ENCODE results near the gene KIF20B. TPM values are rescaled to one million over a fixed set of nuclear protein-coding genes. Genes with fewer than 3 reads are reported as not detected.

The KIF20B gene
- total and polyA plus RNA-seq, 2 of the 8 experiments (the other 6 are each of a cell fraction or from before 2014, with no cell fraction given) = 4.5 to 72.0 TPM

GRCh38 chr10:89652806-89653370 lies 48.5 kb upstream of the KIF20B start:
- no peak overlapping the region for H2AK5ac ChIP-seq (ENCODE audit: low read depth, low read length)
- no peak overlapping the region for H3K9ac ChIP-seq (replicated peaks in 1 of 4; ENCODE audit: extremely low read depth in 1 of 4, low read depth in 3 of 4, low read length in 3 of 4)
- H2BK15ac ChIP-seq (ENCODE audit: low read length) = no peak overlapping the region
- H2BK12ac ChIP-seq (ENCODE audit: low read depth, low read length) = no peak overlapping the region
- no peak overlapping the region for H3K4me2 ChIP-seq (ENCODE audit: insufficient read depth in 1 of 2, low read depth in 2 of 2, low read length in 2 of 2)
- ChIA-PET CTCF (ENCODE audit: partially characterized antibody) (interaction anchor here (0.6 kb wide), 1 partner anchor 35 kb away, joined by 4 read pairs; no protein-coding TSS in a partner anchor), POLR2A (ENCODE audit: partially characterized antibody) (interaction anchor here (0.8 to 7.3 kb wide), 2 partner anchors 8 to 11 kb away, joined by 3 to 50 read pairs; partner anchors contain the start of gene PANK1)
- no peaks in the 10 kb centered on the region for H3K79me1 ChIP-seq (ENCODE audit: low read depth, low read length)
- no peak overlapping the region for H4K91ac ChIP-seq (replicated peaks; ENCODE audit: insufficient read length, low read length)
- H2AFZ ChIP-seq (ENCODE audit: low read length) = no peak overlapping the region
- H2BK5ac ChIP-seq (ENCODE audit: low read depth, low read length) = no peak overlapping the region
- DNase-seq (ENCODE audit: low read depth in 1 of 2, low spot score in 2 of 2) = no peak
- peaks cover 0 to 6% (median 2%) of the 10 kb centered on the region in 4 experiments; a peak in 2 of 8 replicates for H3K36me3 ChIP-seq (ENCODE audit: control insufficient read depth in 2 of 4, insufficient read depth in 4 of 4, low read length in 3 of 4)
- no peaks in the 10 kb centered on the region for H3K23me2 ChIP-seq (ENCODE audit: low read depth, low read length)
- H3K4me1 ChIP-seq (replicated peaks in 1 of 4; ENCODE audit: control insufficient read depth in 3 of 4, insufficient read depth in 4 of 4, low read length in 3 of 4) = no peaks in the 10 kb centered on the region; a peak in 3 of 7 replicates
- no peak overlapping the region for H2BK120ac ChIP-seq (replicated peaks; ENCODE audit: low read depth, low read length)
- H3K27me3 ChIP-seq (replicated peaks in 1 of 4; ENCODE audit: control insufficient read depth in 3 of 4, extremely low read depth in 1 of 4, insufficient read depth in 3 of 4, low read length in 3 of 4) = no peaks in the 10 kb centered on the region
- H3K14ac ChIP-seq (ENCODE audit: insufficient read length) = no peak overlapping the region
- no peaks in the 10 kb centered on the region for H4K20me1 ChIP-seq (replicated peaks in 1 of 2; ENCODE audit: control insufficient read depth in 1 of 2, insufficient read depth in 2 of 2, low read length in 2 of 2)
- no peak overlapping the region for H3K18ac ChIP-seq (ENCODE audit: extremely low read depth, low read length)
- no peak overlapping the region for H4K8ac ChIP-seq (ENCODE audit: extremely low read depth, insufficient read depth, low read length)
- no peak overlapping the region for H4K5ac ChIP-seq (ENCODE audit: insufficient read length, low read depth, low read length)
- H3K4me3 ChIP-seq (ENCODE audit: extremely low read depth in 1 of 4, insufficient read depth in 2 of 4, low read depth in 3 of 4, low read length in 4 of 4) = no peak overlapping the region
- FAIRE-seq = no peak
- H3K56ac ChIP-seq (replicated peaks; ENCODE audit: insufficient read length, low read depth, low read length) = no peak overlapping the region
- no peak overlapping the region for H3K4ac ChIP-seq (replicated peaks; ENCODE audit: insufficient read length, low read depth, low read length)
- WGBS, 2 experiments (ENCODE audit: extremely low coverage in 1 of 2, insufficient coverage in 1 of 2, insufficient read length in 1 of 2, insufficient replicate concordance in 2 of 2, low coverage in 1 of 2, low lambda C conversion rate in 2 of 2, missing lambda C conversion rate in 1 of 2) = 93% methylated on average over 3 of the region's 3 CpGs; no CpG with 5 or more reads in 1 of the 2 experiments
- H3K79me2 ChIP-seq (ENCODE audit: control insufficient read depth in 1 of 2, insufficient read depth in 2 of 2, low read length in 2 of 2) = no peaks in the 10 kb centered on the region
- H3K27ac ChIP-seq (ENCODE audit: low read depth, low read length) = no peak overlapping the region
- no peak overlapping the region for H3K23ac ChIP-seq (ENCODE audit: insufficient read length)
- no peak overlapping the region for H2BK20ac ChIP-seq (ENCODE audit: low read length)
- peaks cover 13 to 20% of the 10 kb centered on the region in 2 experiments; a peak in 1 of 4 replicates for H3K9me3 ChIP-seq (ENCODE audit: insufficient read depth in 2 of 2, low read depth in 1 of 2, low read length in 1 of 2)
- TF ChIP-seq BCL11A (IDR thresholded peaks at IDR 0.05; ENCODE audit: low read depth in 2 of 2, low read length in 2 of 2) = no peak
- TF ChIP-seq SRF (IDR thresholded peaks at IDR 0.05; ENCODE audit: low read depth, low read length) = no peak
- TF ChIP-seq, protein P1, sequence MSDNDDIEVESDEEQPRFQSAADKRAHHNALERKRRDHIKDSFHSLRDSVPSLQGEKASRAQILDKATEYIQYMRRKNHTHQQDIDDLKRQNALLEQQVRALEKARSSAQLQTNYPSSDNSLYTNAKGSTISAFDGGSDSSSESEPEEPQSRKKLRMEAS (IDR thresholded peaks at IDR 0.05) = no peak
- no peak for TF ChIP-seq HDAC6 (IDR thresholded peaks at IDR 0.05; ENCODE audit: low read depth, low read length)
- no peak for TF ChIP-seq POU5F1 (IDR thresholded peaks at IDR 0.05; ENCODE audit: low read depth, low read length)
- TF ChIP-seq CHD2 (IDR thresholded peaks at IDR 0.05; ENCODE audit: low read length) = no peak
- no peak for TF ChIP-seq JUN (IDR thresholded peaks at IDR 0.05; ENCODE audit: low read depth, low read length)
- TF ChIP-seq POLR2AphosphoS5 (IDR thresholded peaks at IDR 0.05; ENCODE audit: low read depth, low read length) = no peak
- no peak for TF ChIP-seq SUZ12 (IDR thresholded peaks at IDR 0.05; ENCODE audit: low read length)
- TF ChIP-seq KDM5A (IDR thresholded peaks at IDR 0.05; ENCODE audit: low read length) = no peak
- TF ChIP-seq BACH1 (IDR thresholded peaks at IDR 0.05; ENCODE audit: low read length) = no peak
- TF ChIP-seq GABPA (IDR thresholded peaks at IDR 0.05; ENCODE audit: borderline replicate concordance, insufficient read depth, low read length) = no peak
- no peak for TF ChIP-seq CREB1 (IDR thresholded peaks at IDR 0.05)
- no peak for TF ChIP-seq KDM4A (IDR thresholded peaks at IDR 0.05; ENCODE audit: low read depth, low read length, severe bottlenecking)
- no peak for TF ChIP-seq NRF1 (IDR thresholded peaks at IDR 0.05; ENCODE audit: low read depth, low read length)
